ENCODE measurements around the gene GLE1.

- TF ChIP-seq, protein P1, sequence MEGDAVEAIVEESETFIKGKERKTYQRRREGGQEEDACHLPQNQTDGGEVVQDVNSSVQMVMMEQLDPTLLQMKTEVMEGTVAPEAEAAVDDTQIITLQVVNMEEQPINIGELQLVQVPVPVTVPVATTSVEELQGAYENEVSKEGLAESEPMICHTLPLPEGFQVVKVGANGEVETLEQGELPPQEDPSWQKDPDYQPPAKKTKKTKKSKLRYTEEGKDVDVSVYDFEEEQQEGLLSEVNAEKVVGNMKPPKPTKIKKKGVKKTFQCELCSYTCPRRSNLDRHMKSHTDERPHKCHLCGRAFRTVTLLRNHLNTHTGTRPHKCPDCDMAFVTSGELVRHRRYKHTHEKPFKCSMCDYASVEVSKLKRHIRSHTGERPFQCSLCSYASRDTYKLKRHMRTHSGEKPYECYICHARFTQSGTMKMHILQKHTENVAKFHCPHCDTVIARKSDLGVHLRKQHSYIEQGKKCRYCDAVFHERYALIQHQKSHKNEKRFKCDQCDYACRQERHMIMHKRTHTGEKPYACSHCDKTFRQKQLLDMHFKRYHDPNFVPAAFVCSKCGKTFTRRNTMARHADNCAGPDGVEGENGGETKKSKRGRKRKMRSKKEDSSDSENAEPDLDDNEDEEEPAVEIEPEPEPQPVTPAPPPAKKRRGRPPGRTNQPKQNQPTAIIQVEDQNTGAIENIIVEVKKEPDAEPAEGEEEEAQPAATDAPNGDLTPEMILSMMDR (IDR thresholded peaks at IDR 0.05; ENCODE audit: insufficient read depth, low read length) = no peak
- TF ChIP-seq POLR2AphosphoS5 (IDR thresholded peaks at IDR 0.05; ENCODE audit: low read depth) (peak; percentile 96), SPI1 (IDR thresholded peaks at IDR 0.05; ENCODE audit: borderline replicate concordance, low read depth) (no peak)
- TF ChIP-seq, protein P2, sequence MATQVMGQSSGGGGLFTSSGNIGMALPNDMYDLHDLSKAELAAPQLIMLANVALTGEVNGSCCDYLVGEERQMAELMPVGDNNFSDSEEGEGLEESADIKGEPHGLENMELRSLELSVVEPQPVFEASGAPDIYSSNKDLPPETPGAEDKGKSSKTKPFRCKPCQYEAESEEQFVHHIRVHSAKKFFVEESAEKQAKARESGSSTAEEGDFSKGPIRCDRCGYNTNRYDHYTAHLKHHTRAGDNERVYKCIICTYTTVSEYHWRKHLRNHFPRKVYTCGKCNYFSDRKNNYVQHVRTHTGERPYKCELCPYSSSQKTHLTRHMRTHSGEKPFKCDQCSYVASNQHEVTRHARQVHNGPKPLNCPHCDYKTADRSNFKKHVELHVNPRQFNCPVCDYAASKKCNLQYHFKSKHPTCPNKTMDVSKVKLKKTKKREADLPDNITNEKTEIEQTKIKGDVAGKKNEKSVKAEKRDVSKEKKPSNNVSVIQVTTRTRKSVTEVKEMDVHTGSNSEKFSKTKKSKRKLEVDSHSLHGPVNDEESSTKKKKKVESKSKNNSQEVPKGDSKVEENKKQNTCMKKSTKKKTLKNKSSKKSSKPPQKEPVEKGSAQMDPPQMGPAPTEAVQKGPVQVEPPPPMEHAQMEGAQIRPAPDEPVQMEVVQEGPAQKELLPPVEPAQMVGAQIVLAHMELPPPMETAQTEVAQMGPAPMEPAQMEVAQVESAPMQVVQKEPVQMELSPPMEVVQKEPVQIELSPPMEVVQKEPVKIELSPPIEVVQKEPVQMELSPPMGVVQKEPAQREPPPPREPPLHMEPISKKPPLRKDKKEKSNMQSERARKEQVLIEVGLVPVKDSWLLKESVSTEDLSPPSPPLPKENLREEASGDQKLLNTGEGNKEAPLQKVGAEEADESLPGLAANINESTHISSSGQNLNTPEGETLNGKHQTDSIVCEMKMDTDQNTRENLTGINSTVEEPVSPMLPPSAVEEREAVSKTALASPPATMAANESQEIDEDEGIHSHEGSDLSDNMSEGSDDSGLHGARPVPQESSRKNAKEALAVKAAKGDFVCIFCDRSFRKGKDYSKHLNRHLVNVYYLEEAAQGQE (IDR thresholded peaks at IDR 0.05; ENCODE audit: insufficient replicate concordance, low read depth) = peak; percentile 45
Measured at GRCh38 chr9:128552153-128552743, 47.7 kb downstream of the GLE1 start, which contains the start of gene SPTAN1.

All from HL-60 (cell line).